HG02981 (cell line): ENCODE measurements around the gene WIPF3.

ENCODE experiments used
- ATAC-seq: cut with Tn5 transposase; IDR thresholded peaks from one replicate; pipeline ENCODE4 v1.9.1; 2021; ENCODE audit warnings: mild to moderate bottlenecking, moderate library complexity; ENCODE audit not compliant: unreplicated experiment

WIPF3 gene

GRCh38 chr7:29806208-29806994 lies at the start of gene WIPF3:
Gene WIPF3, plus strand, starts transcription at chr7:29806508. Its CDS starts 28,217 bp downstream, at chr7:29834725.
- no peak for ATAC-seq

DNA sequence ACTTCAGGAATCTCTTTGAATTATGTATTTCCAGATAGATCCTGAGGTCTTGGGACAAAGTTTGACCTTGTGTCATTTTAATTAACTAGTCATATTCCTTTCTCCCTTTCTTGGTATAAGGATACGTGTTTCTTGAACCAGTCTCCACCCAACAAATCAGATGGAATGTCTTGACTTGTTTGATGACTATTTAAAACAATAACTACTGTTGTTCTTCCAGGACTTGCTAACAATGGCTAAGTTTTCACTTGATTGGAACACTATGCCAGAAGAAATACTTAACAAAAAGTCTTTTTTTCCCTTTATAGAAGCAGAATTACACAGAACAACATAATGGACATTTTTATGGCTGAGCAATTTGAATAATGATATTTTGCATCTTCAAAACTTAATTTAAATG lies 43.0 kb upstream of the WIPF3 start:
- no peak for ATAC-seq

- no peak for ATAC-seq
These were observed 42.1 kb upstream of the WIPF3 start for GRCh38 chr7:29764227-29764626.

DNA sequence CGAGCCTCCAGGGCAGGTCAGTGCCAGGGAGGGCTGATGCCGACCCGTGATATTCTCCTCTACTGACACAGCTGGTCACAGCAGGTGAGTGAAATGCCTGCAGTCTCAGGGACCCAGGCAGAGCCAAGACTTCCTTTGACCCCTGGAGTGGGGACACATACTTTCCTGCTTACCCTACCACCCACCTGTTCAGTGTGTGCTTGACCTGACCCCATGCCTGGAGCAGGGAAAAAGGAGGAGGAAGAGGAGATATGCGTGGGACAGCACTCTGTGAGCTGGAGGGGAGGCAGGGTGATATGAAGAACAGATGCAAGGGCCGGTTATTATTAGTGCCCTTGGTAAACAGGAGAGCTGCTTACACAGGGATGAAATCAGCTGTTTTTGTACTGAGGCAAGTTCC lies 40.8 kb upstream of the WIPF3 start:
- no peak for ATAC-seq

GRCh38 chr7:29770371-29770770 lies 35.9 kb upstream of the WIPF3 start:
- ATAC-seq, result no peak

GRCh38 chr7:29771081-29771816 lies 35.1 kb upstream of the WIPF3 start:
- ATAC-seq, result no peak

DNA sequence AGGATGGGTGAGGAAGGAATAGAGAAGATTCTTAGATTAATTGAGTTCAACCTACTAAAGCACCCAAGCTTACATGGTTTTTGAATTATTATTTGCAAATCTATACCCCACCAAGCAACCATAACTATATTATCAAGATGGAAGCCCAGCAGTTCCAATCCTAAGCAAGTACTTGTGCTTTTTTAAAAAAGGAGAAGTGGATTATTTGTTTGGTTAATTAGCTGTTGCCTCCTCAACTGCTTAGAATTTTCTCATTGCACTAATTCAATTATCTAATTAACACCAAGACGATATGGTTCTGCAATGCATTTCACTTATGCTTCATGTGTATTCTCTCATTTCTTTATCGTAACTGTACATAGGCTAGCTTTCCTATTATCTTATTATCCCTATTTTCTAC lies 27.3 kb upstream of the WIPF3 start:
- no peak for ATAC-seq

GRCh38 chr7:29780346-29780745 lies 26.0 kb upstream of the WIPF3 start:
- no peak for ATAC-seq

DNA sequence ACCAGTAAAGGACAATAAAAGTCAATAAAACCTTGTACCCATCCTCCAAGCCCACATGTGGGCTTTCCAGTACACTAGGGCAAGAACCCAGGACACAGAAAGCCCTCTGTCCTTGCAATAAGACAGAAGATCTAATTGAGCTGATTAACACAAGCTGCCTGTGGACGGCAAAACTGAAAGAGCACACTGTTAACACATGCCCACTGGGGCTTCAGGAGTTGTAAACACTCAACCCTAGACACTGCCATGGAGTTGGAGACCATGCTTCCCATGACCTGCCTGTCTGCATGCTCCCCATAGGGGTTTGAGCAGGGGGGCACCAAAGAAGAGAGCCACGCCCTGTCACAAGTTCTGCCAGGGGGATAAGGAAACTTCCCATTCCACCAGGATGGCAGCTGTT lies 22.6 kb upstream of the WIPF3 start:
- ATAC-seq, result no peak

- ATAC-seq, result no peak
These were observed 12.8 kb upstream of the WIPF3 start for GRCh38 chr7:29793507-29793906.

GRCh38 chr7:29794959-29795629 lies 11.2 kb upstream of the WIPF3 start:
- no peak for ATAC-seq

- no peak for ATAC-seq
These were observed 10.4 kb upstream of the WIPF3 start for GRCh38 chr7:29795696-29796580.

- no peak for ATAC-seq
These were observed 9.0 kb upstream of the WIPF3 start for GRCh38 chr7:29797112-29797944.

GRCh38 chr7:29798422-29798821 lies 7.9 kb upstream of the WIPF3 start:
- no peak for ATAC-seq

DNA sequence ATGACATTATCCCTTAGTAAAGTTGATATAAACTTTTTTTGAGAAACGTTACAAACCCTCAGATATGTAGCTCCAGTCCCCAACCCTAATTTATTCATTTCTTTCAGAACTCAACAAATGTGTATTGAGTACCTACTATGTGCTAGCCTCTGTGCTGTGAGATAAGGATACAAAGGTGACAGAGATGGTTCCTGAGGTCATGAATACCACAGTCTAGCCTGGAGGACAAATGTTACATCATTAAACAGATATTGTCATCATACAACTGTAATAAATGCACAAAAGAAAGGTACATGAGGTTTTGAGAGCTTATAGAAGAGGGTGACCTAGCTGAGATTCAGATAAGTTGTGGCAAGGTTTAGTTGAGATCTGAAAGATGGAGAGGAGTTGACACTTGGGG lies 4.4 kb upstream of the WIPF3 start:
- no peak for ATAC-seq

DNA sequence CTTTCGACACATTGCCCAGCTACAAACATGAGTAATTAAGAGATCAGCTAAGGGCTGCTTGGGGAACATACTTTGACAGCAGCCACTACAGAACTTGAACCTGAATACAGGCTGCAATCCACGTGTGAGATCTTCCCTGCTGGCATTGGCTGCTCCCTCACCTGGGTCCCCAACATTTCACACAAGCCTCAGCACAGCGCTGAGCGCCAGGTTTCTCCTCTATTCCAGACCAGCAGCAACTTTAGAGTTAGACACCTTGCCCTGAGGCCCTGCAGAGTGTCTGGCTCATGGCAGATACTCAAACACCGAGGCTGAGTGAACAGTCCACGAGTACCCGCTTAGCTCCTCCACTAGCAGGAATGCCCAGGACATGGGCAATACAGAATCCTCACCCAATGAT lies 1.3 kb upstream of the WIPF3 start:
- no peak for ATAC-seq

GRCh38 chr7:29805886-29806207 lies 461 bp upstream of the WIPF3 start:
- ATAC-seq, result no peak

DNA sequence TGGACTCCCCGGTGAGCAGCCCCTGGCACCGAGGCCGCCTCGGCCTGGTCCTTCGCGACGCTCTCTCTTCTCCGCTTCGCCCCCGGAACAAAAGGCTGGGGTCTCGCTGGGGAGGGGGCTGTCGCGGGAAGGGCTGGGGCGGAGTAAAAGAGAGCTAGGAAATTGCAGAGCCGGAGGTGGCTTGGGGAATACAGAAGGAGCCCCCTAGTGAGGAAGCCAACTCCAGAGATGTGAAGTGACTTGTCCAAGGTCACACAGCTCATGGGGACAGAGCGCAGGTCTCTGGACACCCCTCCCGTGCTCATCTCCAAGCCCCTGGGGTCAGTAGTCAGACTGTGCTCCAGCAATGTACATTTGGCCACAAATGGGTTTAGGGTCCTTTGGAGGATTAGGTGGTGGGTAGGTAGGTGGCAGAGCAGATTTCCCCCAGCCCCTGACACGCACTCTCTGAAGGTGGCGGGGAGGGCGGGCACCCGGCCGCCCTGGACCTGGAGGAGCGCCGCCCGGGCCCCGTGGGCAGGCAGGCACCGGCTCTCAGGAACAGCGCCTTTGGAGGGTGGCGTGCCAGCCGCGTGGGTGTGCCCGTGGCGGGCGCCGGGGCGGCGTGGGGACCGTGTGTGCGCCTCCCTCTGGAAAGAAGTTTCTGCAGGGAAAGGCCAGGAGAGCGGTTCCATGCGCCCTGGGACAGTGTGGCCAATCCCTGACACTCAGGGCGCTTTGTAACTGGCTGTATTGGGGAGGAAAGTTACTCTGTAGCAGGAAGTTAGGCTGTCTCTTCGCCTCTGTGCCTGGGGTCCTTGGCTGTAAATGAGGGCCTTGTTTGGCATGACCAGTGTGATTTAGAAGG lies 910 bp downstream of the WIPF3 start:
- ATAC-seq, result no peak

GRCh38 chr7:29808075-29808801 lies 1.9 kb downstream of the WIPF3 start:
- ATAC-seq, result no peak
